Progenitor cell of endocrine pancreas (in vitro differentiated cells): ENCODE measurements around the gene FYB2. TPM values are rescaled to one million over a fixed set of nuclear protein-coding genes. Genes with fewer than 3 reads are reported as not detected.

ENCODE experiments used
- DNase-seq: peaks from one replicate; pipeline ENCODE4 v3.0.0; 2021; ENCODE audit warnings: low spot score; ENCODE audit not compliant: unreplicated experiment
- H3K27ac Mint-ChIP-seq: 2 replicates; pipeline ENCODE4 v1.8.0; 2021; ENCODE audit warnings: mild to moderate bottlenecking, moderate library complexity, mixed read lengths
- H3K27me3 Mint-ChIP-seq: 2 replicates; pipeline ENCODE4 v1.8.0; 2021; ENCODE audit warnings: mixed read lengths
- H3K36me3 Mint-ChIP-seq: 2 replicates; pipeline ENCODE4 v1.8.0; 2022; ENCODE audit warnings: mixed read lengths; ENCODE audit not compliant: insufficient read depth
- H3K4me1 Mint-ChIP-seq: 2 replicates; pipeline ENCODE4 v1.8.0; 2021; ENCODE audit warnings: low read depth, mixed read lengths
- H3K4me3 Mint-ChIP-seq: 2 replicates; pipeline ENCODE4 v1.8.0; 2021; ENCODE audit warnings: low read depth, mild to moderate bottlenecking, moderate library complexity, mixed read lengths
- H3K9me3 Mint-ChIP-seq: 2 replicates; pipeline ENCODE4 v1.8.0; 2021; ENCODE audit warnings: low read depth, mixed read lengths
- total RNA-seq: library from RNA; stranded (reverse); gene quantifications from 2 replicates; pipeline ENCODE4 v1.2.1, GENCODE V29; 2021
- TF ChIP-seq, protein P1 (sequence below): fragments of 200-600 bp; sonication (generic); IDR thresholded peaks from one replicate; pipeline ENCODE4 v1.5.0; 2021; ENCODE audit warnings: antibody characterized with exemption, mild to moderate bottlenecking; ENCODE audit not compliant: unreplicated experiment

FYB2 gene
- total RNA-seq, 1 donor from 2014 or later: 9.6 TPM

DNA sequence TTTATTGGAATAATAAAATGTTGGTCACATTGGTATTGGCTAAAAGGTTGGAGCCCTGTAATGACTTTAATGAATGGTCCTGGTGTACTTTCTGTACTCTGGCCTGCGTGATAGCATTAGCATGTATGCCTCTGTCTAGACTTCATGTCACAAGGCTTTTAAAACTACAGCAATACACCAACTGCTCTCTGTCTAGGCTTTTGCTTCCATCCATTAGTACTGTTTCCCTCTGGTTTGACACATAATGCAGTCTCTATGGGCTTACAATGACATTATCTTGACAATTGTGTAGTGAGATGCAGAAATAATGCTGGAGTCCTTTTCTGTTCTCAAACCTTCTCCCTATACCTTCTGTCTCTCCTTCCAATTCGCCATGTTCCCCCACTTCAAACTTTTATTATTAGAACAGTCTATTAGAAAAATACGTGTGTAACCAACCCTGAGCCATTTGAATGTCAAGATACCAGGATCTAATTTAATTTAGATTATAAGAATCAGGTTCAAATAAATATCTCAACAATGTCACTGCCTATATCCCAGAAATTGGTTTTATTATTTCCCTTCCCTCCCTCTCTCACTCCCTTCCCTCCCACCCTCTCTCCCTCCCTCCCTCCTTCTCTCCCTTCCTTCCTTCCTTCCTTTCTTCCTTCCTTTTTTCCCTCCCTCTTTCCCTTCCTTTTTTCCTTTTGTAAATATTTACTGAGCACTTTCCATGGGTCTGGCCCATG, 44.2 kb upstream of the FYB2 start:
- Mint-ChIP-seq H3K4me1 (peaks cover 2% of the 10 kb centered on the region), H3K27ac (no peak overlapping the region), H3K27me3 (peaks cover 5% of the 10 kb centered on the region), H3K9me3 (peaks cover 11% of the 10 kb centered on the region), H3K4me3 (no peak overlapping the region), H3K36me3 (no peaks in the 10 kb centered on the region)
- TF ChIP-seq, protein P1, sequence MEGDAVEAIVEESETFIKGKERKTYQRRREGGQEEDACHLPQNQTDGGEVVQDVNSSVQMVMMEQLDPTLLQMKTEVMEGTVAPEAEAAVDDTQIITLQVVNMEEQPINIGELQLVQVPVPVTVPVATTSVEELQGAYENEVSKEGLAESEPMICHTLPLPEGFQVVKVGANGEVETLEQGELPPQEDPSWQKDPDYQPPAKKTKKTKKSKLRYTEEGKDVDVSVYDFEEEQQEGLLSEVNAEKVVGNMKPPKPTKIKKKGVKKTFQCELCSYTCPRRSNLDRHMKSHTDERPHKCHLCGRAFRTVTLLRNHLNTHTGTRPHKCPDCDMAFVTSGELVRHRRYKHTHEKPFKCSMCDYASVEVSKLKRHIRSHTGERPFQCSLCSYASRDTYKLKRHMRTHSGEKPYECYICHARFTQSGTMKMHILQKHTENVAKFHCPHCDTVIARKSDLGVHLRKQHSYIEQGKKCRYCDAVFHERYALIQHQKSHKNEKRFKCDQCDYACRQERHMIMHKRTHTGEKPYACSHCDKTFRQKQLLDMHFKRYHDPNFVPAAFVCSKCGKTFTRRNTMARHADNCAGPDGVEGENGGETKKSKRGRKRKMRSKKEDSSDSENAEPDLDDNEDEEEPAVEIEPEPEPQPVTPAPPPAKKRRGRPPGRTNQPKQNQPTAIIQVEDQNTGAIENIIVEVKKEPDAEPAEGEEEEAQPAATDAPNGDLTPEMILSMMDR: no peak
- DNase-seq: no peak

DNA sequence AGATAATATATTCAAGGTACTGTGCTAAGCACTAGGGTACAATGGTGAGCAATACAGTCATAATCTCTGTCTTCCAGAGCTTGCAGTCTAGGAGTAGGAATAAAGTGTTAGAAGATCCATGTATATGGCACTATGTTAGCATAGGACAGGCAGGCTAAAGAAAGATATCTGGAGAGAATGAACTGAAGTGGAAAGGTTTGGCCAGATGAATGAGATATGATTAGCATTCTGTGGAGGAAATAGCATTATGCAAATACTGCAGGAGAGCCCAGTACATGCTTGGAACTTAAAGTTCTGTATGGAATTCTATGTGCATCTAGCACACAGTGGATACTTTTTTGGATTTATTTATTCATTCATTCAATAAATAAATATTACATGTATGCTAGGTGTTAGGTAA, 40.1 kb upstream of the FYB2 start:
- Mint-ChIP-seq H3K4me3 (no peak overlapping the region), H3K9me3 (peaks cover 7% of the 10 kb centered on the region)

DNA sequence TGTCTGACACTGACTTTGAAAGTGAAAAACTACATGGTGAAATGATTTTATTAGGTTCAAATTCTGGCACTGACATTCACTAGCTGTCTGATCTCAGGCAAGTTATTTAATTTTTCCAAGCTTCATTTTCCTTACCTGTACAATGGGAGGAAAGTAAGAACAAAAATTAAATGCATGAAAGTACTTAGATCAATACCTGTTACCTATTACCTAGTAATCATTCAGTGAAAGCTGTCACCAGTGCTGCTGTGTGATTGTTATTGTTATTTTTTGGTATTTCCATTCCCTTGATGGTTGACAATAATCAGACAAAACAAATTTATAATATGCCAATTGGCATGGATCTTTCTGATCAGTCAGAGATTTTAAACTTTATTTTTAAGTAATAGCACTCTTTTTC, 37.0 kb upstream of the FYB2 start:
- no peak for DNase-seq
- H3K27me3 Mint-ChIP-seq: peaks cover 7% of the 10 kb centered on the region
- H3K9me3 Mint-ChIP-seq: peaks cover 4% of the 10 kb centered on the region
- no peak overlapping the region for H3K27ac Mint-ChIP-seq
- no peak overlapping the region for H3K4me3 Mint-ChIP-seq
- H3K4me1 Mint-ChIP-seq: peaks cover 45% of the 10 kb centered on the region
- TF ChIP-seq, protein P1: no peak
- H3K36me3 Mint-ChIP-seq: no peaks in the 10 kb centered on the region

More for the DNA sequence above, 40.1 kb upstream of the FYB2 start:
- peaks cover 26% of the 10 kb centered on the region for H3K4me1 Mint-ChIP-seq
- H3K27me3 Mint-ChIP-seq: peaks cover 5% of the 10 kb centered on the region
- TF ChIP-seq, protein P1: no peak
- H3K27ac Mint-ChIP-seq: no peak overlapping the region
- no peak for DNase-seq
- no peaks in the 10 kb centered on the region for H3K36me3 Mint-ChIP-seq

DNA sequence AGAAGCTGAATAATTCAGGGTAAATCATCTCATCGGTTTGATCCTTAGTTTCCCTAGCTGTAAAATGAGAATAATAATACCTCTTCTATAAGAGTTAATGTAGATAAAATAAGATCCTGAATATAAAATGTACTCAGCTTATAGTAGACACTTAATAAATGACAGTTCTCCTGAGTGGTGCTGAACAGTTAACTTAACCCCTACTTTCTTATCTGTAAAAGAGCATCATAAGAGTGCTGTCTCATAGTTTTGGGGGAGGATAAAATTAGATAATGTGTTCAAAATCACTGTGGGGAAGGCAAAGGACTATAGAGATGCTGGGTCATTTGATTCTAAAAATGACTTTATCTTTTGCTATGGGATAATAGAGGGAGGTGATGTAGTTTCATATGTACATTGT, 36.0 kb upstream of the FYB2 start:
- TF ChIP-seq, protein P1: no peak
- Mint-ChIP-seq H3K4me3 (no peak overlapping the region), H3K4me1 (peaks cover 48% of the 10 kb centered on the region), H3K9me3 (no peaks in the 10 kb centered on the region), H3K27ac (no peak overlapping the region), H3K36me3 (no peaks in the 10 kb centered on the region), H3K27me3 (peaks cover 2% of the 10 kb centered on the region)
- no peak for DNase-seq

DNA sequence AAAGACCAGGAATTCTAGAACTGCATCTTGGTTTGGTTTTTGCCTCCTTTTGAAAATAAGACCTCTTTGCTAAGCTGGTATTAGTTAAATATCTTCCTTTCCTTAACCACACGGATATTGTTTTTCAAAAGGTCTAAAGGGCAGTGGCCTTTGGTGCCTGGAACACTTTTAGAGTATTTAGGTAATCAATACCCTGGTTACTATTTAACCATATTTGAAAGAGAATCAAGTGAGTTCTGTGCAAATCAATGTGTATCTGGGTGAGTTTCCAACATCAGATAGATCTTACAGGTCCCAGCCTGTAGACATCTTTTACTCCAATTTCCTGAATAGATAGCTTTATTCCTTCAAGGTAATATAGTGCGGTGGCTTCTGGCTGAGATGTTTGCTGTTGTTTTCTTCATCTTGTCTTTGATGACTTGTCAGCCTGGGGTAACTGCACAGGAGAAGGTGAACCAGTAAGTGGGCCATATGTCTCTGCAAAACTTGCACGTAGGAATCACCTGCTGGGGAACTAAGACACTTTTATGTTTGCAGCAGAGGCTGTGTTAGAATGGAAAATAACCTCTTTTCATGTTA, 35.4 kb upstream of the FYB2 start, which contains the start of gene C8A:
TSS of gene C8A (plus strand) at position 277 of the 579 bp plus-strand sequence. CDS start at position 382, 105 bp downstream.
- H3K36me3 Mint-ChIP-seq: no peaks in the 10 kb centered on the region
- TF ChIP-seq, protein P1: no peak
- peak within 1 kb of the TSS; percentile 19 for H3K4me3 Mint-ChIP-seq
- peaks cover 46% of the 10 kb centered on the region for H3K4me1 Mint-ChIP-seq
- no peak for DNase-seq
- H3K9me3 Mint-ChIP-seq: no peaks in the 10 kb centered on the region
- peak within 1 kb of the TSS; percentile 21 for H3K27ac Mint-ChIP-seq
- H3K27me3 Mint-ChIP-seq: peaks cover 2% of the 10 kb centered on the region
